Activated T-helper 1 cell treated with anti-CD3 and anti-CD28 coated beads, Interleukin-2, amount 50 U/mL, for 16 hours (primary cell): ENCODE data around the gene UQCR10.

Experiments used
- DNase-seq, 2 donors: peaks; one replicate each; pipeline ENCODE4 v3.0.0-alpha.2; 2020; ENCODE audit warnings: low read depth in 1 of 2, low spot score in 1 of 2

Gene UQCR10

DNA sequence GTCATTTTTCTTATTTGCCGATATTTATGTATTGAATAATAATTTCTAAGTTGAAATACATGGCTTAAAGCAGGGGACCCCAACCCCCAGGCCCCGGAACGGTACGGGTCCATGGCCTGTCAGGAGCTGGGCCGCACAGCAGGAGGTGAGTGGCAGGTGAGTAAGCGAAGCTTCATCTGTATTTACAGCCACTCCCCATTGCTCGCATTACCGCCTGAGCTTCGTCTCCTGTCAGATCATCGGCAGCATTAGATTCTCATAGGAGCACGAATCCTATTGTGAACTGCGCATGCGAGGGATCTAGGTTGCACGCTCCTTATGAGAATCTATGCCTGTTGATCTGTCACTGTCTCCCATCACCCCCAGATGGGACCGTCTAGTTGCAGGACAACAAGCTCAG is 4.9 kb upstream of the UQCR10 start:
- DNase-seq, result no peak

- DNase-seq, result no peak
These were observed 1.1 kb upstream of the UQCR10 start for GRCh38 chr22:29765905-29766631.

- peak; percentile 81 to 86 for DNase-seq
These were observed 468 bp upstream of the UQCR10 start, which contains the start of gene ZMAT5 for GRCh38 chr22:29766632-29767170. Gene ZMAT5 (minus strand): TSS chr22:29767007. CDS start chr22:29748544, 18,463 bp downstream.

- no peak for DNase-seq
These were observed 1.0 kb downstream of the UQCR10 start for GRCh38 chr22:29768052-29768693.

DNA sequence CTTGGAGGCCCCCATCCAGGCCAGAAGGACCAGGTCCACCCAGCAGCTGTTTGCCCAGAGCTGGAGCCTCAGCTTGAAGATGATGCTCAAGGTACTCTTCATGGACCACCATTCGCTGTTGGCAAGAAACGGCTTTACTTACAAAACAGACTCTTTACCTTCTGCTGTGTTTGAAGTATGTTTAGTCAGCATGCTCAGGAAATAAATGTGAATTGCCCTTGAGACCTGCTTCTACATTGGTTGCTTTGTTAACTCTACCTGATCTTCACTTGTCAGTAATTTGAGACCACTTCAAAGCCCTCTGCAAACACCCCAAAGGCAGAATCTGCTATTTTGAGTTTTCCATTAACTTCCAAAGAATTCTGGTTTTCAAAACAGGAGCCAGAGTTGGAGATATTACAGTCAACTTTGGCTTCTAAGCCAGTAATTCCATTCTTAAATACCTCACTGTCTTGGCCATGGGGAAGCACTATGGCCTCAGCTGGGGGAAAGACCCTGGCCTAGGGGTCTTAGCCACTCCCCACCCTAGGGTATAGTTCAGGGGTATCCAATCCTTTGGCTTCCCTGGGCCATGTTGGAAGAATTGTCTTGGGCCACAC is 2.7 kb downstream of the UQCR10 start:
- DNase-seq, result no peak

DNA sequence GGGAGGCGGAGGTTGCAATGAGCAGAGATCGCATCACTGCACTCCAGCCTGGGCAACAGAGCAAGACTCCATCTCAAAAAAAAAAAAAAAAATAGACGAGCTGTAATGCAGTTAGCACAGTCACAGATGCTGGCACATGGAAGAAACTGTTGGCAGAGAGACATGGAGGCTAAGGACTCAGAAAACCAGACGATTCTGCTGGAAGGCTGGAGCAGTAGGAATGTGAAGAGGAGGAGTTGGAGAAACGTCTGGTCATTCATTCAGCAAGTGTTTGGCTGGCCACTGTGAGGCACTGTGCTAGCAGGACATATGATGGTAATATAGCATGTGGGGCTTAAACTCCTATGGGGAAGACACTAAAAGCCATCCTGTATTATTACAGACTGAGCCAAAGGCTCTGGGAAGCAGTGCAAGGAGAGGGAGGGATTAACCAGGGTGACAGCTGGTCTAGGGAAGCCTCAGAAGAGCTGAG is 5.0 kb downstream of the UQCR10 start:
- no peak for DNase-seq

- DNase-seq, result no peak
These were observed 6.1 kb downstream of the UQCR10 start for GRCh38 chr22:29773233-29773632.

DNA sequence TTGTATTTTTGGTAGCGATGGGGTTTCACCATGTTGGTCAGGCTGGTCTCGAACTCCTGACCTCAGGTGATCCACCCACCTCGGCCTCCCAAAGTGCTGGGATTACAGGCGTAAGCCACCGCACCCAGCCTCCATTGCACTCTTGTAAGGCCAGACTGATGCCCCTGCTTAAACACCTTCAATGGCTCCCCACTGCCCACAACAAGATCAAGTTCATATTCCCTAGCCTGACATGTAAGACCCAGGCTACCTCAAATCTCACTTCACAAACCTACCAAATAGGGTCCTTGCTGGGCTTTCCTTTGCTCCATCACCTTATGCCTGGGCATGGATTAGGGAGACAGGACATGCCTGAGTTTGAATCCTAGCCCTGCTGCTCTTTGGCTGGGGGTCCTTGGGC is 13.1 kb downstream of the UQCR10 start:
- no peak for DNase-seq

DNA sequence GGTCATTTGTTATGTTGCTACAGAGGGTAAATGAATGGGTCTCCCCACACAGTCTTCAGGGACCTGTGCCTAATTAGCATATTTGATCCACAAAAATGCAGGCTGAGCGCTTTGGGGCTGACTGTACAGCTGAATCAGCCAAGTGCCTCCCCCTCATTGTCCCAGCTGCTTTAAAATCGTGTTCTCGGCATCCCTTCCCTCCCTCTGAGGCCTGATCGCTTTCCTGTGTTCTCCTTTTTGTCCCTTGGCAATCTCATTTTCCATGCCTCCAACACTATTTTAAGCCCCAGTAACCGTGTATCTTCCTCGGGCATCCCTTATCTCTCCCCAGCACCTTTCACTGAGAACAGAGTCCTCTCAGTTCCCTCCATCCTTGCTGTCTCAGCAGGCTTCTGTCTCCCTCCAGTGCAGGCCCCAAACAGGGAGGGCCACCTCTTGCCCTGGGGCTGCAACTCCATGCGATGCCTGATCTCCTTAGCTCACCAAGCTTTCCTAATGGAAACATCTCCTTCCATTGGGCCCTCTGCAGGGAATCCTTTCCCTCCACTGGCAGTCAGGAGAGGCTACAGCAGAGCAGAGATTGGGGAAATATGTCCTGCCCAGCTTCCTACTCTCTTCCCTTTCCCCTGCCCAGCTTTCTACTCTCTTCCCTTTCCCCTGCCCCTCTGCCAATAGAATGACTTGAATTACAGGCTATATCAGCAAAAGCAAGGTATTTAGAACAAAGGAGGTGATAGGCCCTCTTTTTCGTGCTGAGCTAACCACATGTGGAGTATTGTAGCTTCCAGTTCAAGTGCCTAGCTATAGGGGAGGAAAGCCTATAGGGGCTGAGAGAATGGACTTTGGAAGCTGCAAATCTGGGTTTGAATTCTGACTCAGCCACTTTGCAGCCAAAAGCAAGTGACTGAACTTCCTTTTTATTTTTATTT is 13.8 kb downstream of the UQCR10 start:
- no peak for DNase-seq

GRCh38 chr22:29782061-29782845 is 15.1 kb downstream of the UQCR10 start:
- DNase-seq, result no peak

- no peak for DNase-seq
These were observed 17.5 kb downstream of the UQCR10 start for GRCh38 chr22:29784451-29785361.

DNA sequence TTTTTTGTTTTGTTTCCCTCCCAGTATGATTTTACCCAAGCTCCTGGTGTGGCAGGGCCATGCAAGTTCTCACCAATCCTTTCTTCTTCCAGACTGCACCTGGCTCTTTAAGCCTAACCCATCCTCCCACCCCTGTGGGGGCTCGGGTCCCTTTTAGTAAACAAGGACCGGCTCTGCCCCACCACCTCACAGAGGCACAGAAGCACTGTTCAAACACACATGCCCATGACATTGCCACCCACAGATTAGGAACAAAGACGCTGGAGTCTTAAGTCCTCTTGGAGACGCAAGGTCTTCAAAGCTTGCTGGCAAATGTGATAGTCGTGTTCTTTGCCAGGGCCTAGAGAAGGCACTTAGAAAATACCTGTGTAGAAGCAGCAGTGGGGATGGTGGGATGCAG is 18.9 kb downstream of the UQCR10 start:
- DNase-seq, result no peak

DNA sequence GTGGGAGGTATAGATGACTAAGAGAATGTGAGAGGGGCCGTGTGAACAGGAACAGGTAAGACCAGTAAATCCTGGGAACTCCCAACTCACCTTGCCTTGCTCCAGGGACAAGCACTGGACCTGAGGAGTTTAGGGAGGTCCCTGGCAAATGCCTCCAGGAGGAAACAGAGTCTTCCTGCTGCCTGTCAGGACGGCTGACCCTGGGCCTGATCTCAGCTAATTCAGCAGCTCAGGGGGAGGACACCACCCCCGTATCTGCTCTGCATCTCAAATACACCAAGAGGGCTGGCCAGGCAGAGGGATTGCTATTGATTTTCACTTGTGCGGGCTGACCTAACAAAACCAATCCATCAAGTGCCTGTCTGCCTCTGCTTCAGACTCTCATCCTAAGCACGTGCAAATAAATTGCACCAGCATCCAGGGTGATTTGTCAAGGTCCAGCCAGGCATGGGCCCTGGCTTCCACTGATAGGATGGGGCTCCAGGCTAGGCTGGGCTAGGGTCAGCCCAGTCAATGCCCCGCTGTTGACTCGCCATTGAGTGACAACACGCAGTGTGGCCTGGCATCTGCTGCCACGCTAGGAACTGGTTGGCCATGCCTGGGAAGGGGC is 20.3 kb downstream of the UQCR10 start:
- DNase-seq, result no peak

- DNase-seq, result no peak
These were observed 21.4 kb downstream of the UQCR10 start for GRCh38 chr22:29788339-29789279.

DNA sequence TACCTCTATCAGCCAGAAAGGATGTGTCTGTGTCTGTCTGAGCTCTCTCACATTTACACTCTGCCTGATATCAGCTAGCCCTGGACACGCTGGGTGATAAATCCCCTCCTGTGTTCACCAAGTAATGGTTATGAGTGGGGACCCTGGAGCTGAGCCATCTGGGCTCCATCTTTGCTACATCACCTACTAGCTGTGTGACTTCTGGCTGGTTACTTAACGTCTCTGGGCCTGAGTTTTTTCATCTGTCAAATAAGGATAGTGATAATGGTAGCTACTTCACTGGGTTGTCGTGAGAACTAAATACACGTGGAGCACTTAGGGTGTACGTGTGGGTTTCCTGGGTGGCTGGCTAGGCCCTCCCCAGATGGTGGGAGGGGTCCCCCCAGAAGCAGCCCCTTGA is 22.9 kb downstream of the UQCR10 start:
- DNase-seq, result no peak

DNA sequence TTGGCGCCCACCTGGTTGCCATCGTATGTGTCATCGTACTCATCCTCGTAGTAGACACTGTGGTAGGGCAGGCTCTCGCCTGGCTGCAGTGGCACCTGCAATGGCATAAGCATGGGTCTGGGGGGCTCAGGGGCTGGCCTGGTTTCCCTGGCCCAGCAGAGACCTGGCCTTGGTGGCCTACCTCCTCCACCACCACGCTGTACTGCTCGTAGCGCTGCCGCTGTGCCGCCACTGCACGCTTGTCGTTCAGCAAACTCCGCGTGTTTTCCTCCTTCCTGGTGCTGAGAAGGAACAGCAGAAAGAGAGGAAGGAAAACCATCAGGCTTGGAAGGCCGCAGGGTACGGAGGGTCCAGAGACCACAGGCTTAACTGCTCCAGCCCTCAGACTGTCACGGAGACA is 26.2 kb downstream of the UQCR10 start:
- no peak for DNase-seq

- no peak for DNase-seq
These were observed 28.5 kb downstream of the UQCR10 start for GRCh38 chr22:29795663-29796062.

- DNase-seq, result no peak
These were observed 30.2 kb downstream of the UQCR10 start for GRCh38 chr22:29797351-29797750.
